ENCODE data around the gene TMEM41A. TPM values are rescaled to one million over a fixed set of nuclear protein-coding genes. Genes with fewer than 3 reads are reported as not detected.
"Not testable (repeated sequence)": the region's sequence is repeated elsewhere in the genome, so short reads cannot be mapped to it uniquely, and the experiment has no call there.

Gene TMEM41A
- total RNA-seq, 2 donors from 2014 or later, result 10.8 to 17.0 TPM

GRCh38 chr3:185465471-185465870 is 33.4 kb downstream of the TMEM41A start:
- Histone ChIP-seq H3K27me3 (replicated peaks; ENCODE audit: insufficient read depth) (no peaks in the 10 kb centered on the region), H3K27ac (no peak overlapping the region), H3K4me3 (no peak overlapping the region), H3K9me3 (no peaks in the 10 kb centered on the region), H3K4me1 (ENCODE audit: control insufficient read depth in 1 of 2, low read depth in 2 of 2) (no peaks in the 10 kb centered on the region), H3K36me3 (peaks cover 33% of the 10 kb centered on the region)
- TF ChIP-seq, protein P1, sequence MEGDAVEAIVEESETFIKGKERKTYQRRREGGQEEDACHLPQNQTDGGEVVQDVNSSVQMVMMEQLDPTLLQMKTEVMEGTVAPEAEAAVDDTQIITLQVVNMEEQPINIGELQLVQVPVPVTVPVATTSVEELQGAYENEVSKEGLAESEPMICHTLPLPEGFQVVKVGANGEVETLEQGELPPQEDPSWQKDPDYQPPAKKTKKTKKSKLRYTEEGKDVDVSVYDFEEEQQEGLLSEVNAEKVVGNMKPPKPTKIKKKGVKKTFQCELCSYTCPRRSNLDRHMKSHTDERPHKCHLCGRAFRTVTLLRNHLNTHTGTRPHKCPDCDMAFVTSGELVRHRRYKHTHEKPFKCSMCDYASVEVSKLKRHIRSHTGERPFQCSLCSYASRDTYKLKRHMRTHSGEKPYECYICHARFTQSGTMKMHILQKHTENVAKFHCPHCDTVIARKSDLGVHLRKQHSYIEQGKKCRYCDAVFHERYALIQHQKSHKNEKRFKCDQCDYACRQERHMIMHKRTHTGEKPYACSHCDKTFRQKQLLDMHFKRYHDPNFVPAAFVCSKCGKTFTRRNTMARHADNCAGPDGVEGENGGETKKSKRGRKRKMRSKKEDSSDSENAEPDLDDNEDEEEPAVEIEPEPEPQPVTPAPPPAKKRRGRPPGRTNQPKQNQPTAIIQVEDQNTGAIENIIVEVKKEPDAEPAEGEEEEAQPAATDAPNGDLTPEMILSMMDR (IDR thresholded peaks at IDR 0.05), result no peak
- ATAC-seq (ENCODE audit: insufficient number of reproducible peaks, low FRiP score, low read depth) (no peak), DNase-seq (ENCODE audit: low spot score) (no peak)

DNA sequence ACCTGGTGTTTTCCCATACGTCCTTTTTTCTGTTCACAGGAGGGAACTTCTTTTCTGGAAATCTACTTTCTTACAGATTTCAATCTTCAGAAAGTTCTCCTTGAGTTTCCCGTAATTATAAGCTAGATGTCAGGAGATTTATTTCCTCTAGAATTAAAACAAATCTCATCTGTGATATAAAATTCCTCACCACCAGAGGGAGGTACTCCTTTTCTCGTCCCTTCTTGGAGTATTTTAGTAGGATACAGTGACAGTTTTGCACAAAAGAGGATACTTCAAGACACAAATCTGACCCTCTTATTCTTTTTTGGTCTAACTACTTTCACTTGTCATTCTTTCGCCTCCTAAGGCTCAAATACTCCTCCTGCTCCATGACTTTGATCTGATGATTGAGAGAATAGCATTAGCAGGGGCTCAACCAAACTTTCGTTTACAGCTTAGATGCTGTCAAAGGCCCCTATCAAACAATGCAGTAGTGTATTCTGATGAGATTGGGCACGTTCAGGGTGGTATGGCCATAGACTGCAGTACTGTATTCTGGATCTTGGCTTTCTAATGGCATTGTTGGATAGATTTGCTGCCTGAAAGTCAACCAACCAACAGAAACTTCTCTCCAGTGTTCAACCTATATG is 38.0 kb downstream of the TMEM41A start:
- TF ChIP-seq, protein P1 (IDR thresholded peaks at IDR 0.05), result no peak
- Histone ChIP-seq H3K9me3 (no peaks in the 10 kb centered on the region), H3K4me1 (ENCODE audit: control insufficient read depth in 1 of 2, low read depth in 2 of 2) (no peaks in the 10 kb centered on the region), H3K4me3 (no peak overlapping the region), H3K36me3 (peaks cover 14% of the 10 kb centered on the region), H3K27ac (no peak overlapping the region), H3K27me3 (replicated peaks; ENCODE audit: insufficient read depth) (no peaks in the 10 kb centered on the region)
- ATAC-seq (ENCODE audit: insufficient number of reproducible peaks, low FRiP score, low read depth) (no peak), DNase-seq (ENCODE audit: low spot score) (no peak)

- H3K4me3 ChIP-seq, result no peak overlapping the region
- no peak for ATAC-seq (ENCODE audit: insufficient number of reproducible peaks, low FRiP score, low read depth)
- H3K4me1 ChIP-seq (ENCODE audit: control insufficient read depth in 1 of 2, low read depth in 2 of 2), result no peaks in the 10 kb centered on the region
- TF ChIP-seq, protein P1 (IDR thresholded peaks at IDR 0.05), result no peak
- H3K27ac ChIP-seq, result no peak overlapping the region
- H3K36me3 ChIP-seq, result peaks cover 11% of the 10 kb centered on the region
- H3K27me3 ChIP-seq (replicated peaks; ENCODE audit: insufficient read depth), result no peaks in the 10 kb centered on the region
- DNase-seq (ENCODE audit: low spot score), result no peak
- H3K9me3 ChIP-seq, result no peaks in the 10 kb centered on the region
Observed at GRCh38 chr3:185460309-185460708, 38.5 kb downstream of the TMEM41A start.

- Histone ChIP-seq H3K27ac (no peak overlapping the region), H3K4me3 (no peak overlapping the region), H3K36me3 (no peaks in the 10 kb centered on the region), H3K4me1 (ENCODE audit: control insufficient read depth in 1 of 2, low read depth in 2 of 2) (no peaks in the 10 kb centered on the region), H3K9me3 (no peaks in the 10 kb centered on the region), H3K27me3 (replicated peaks; ENCODE audit: insufficient read depth) (no peaks in the 10 kb centered on the region)
- DNase-seq (ENCODE audit: low spot score) (no peak), ATAC-seq (ENCODE audit: insufficient number of reproducible peaks, low FRiP score, low read depth) (no peak)
- TF ChIP-seq, protein P1 (IDR thresholded peaks at IDR 0.05), result no peak
Observed at GRCh38 chr3:185457376-185457775, 41.5 kb downstream of the TMEM41A start.

GRCh38 chr3:185451432-185451831 is 47.4 kb downstream of the TMEM41A start:
- H3K4me3 ChIP-seq; ATAC-seq (ENCODE audit: insufficient number of reproducible peaks, low FRiP score, low read depth); DNase-seq (ENCODE audit: low spot score): not testable (repeated sequence)

GRCh38 chr3:185448107-185448506 is 50.7 kb downstream of the TMEM41A start:
- H3K4me3 ChIP-seq, result no peak overlapping the region
- DNase-seq (ENCODE audit: low spot score) (no peak), ATAC-seq (ENCODE audit: insufficient number of reproducible peaks, low FRiP score, low read depth) (no peak)
- H3K27ac ChIP-seq, result no peak overlapping the region
- TF ChIP-seq, protein P1 (IDR thresholded peaks at IDR 0.05), result no peak
- H3K4me1 ChIP-seq (ENCODE audit: control insufficient read depth in 1 of 2, low read depth in 2 of 2), result no peaks in the 10 kb centered on the region
- H3K27me3 ChIP-seq (replicated peaks; ENCODE audit: insufficient read depth), result no peaks in the 10 kb centered on the region
- no peaks in the 10 kb centered on the region for H3K9me3 ChIP-seq
- no peaks in the 10 kb centered on the region for H3K36me3 ChIP-seq

More at GRCh38 chr3:185451432-185451831, 47.4 kb downstream of the TMEM41A start:
- H3K27ac ChIP-seq; H3K4me1 ChIP-seq (ENCODE audit: control insufficient read depth in 1 of 2, low read depth in 2 of 2); H3K27me3 ChIP-seq (replicated peaks; ENCODE audit: insufficient read depth); H3K36me3 ChIP-seq; H3K9me3 ChIP-seq: not testable (repeated sequence)

All from thoracic aorta (tissue), 2 donors.